NOMO-1 treated with dmso at 0.1 percent for 144 hours (cell line): ENCODE measurements around the gene PSMD5.

Experiments
- DNase-seq: peaks from one replicate; lab custom pipeline; 2025; ENCODE audit not compliant: unreplicated experiment; lab: John Stamatoyannopoulos, UW

PSMD5 gene

GRCh38 chr9:120842685-120843485 lies at the start of gene PSMD5:
Gene PSMD5 (minus strand): TSS chr9:120842922. CDS start chr9:120842909, 13 bp downstream.
- peak; percentile 96 for DNase-seq

DNA sequence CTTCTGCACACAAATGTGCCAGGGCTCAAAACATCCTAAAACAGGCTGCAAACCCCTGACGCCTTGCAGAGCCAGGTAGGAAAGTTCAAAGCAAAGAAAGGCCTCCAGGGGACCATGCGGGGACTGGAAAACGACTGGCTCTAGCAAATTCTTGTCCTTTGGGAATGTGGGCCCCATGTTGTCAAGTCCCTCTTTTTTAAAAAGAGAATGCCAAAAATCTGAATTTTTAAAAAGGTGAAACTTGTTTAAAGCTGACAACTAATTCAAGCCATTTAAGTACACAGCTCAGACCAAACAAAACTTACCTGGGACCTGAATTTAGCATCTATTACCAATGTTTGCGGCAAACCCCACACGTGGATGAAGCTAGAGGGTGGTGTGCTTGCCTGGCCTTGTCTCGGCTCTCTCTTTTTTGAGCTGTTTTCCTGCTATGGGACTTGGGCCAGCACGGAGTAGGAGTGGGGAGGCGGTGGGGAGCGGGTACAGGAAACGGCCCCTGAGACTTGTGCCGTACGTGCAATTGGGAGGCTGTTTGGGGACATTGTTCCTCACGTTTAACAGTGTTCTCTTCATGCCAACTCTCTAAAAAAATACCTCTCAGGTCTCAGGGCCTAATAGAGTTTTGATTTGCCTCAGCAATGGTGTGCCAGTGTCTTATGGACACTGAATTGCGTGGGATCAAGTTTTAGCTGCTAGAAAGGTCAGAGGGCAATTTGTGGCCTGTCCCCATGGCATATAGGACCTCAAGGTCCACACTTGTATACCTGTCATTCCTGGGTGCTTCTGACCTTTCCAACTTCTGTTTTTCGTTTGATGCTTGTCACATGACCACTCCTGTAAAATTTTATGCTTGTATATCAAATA lies 49.4 kb upstream of the PSMD5 start:
- DNase-seq, result no peak

DNA sequence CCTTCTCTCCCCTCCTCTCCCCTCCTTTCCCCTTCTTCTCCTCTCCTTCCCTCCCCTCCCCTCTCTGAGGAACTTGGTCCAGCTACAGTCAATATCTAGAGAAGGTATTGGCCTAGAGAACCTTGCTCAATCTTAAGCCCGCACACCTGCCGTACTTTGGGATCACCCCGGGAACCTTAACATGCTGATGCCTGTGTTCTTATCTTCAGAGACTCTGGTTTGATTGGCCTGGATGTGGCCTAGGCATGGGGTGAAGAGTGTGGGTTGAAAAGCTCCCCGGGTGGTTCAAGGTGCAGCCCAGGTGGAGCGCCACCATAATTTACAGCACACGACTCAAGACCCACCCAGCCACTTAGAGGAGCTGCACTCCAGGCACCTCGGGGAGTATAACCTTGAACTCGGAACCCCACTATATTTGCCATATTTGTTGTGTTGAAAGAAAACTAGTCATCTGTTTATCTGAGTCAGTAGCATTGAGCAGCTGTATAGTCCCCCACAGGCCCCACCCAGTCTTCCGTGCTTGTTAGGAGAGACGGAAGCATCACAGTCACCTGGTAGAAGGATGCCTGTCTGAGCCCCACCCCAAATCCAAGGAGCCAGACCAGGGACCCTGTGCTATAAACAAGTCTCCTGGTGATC lies 48.6 kb upstream of the PSMD5 start:
- no peak for DNase-seq

DNA sequence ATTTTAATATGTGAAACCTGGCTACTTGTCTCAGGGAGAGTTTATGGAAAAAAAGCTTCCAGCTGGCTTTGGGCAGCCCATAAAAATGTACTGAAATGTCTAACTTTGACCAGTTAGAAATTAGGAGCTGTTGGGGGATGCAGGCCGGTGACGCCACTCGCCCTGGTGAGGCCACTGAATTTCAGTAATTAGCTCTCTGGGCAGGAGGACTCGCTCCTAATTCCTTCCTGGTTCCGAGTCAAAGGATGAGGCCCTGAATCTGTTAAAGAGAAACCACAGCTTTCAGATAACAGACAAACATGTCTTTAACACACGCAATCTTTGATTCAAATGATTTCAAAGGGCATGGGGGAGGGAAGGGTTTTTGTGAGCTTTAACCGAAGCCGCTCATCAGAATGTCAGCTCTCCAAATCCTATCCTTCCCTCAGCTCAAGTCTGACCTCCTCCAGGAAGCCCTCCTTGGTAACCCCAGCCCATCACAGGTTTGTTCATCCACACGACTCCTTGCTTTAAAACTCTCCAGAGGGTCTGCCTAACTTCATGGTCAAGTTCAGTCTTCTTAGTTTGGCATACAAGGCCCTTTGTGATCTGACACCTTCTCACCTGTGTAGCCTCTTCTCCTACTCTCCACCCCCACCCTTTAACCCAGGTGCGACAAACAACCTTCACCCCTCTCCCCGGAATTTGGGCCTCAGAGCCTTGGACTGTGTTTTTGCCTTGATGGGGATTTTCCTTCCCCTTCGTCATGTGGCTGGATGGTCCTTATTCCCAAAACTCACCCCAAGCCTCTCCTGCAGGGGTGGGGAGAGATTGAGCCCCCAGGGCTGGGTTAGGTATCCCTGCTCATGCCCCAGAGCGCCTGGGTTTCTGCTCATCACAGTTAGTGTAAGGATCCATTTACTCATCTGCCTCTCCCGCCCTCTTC lies 47.9 kb upstream of the PSMD5 start:
- DNase-seq, result peak; percentile 29

GRCh38 chr9:120889606-120890271 lies 47.0 kb upstream of the PSMD5 start:
- DNase-seq, result no peak

DNA sequence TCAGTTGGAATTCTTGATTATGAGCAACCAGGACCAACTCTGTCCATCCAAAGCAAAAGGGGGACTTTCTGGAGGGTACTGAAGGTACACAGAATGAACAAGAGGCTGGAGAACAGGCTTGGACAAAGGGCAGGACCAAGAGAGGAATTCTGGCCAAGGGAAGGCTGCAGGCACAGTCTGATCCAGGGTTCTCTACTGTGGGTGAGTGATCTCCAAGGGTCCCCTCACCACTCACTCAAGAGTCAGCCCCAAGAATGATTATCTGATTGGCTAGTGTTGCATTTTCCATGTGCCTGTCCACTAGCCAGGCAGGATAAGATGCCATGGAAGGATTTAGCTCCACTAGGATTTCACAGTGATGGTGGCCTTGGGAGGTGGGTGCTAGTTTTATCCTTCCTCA lies 45.9 kb upstream of the PSMD5 start:
- no peak for DNase-seq

DNA sequence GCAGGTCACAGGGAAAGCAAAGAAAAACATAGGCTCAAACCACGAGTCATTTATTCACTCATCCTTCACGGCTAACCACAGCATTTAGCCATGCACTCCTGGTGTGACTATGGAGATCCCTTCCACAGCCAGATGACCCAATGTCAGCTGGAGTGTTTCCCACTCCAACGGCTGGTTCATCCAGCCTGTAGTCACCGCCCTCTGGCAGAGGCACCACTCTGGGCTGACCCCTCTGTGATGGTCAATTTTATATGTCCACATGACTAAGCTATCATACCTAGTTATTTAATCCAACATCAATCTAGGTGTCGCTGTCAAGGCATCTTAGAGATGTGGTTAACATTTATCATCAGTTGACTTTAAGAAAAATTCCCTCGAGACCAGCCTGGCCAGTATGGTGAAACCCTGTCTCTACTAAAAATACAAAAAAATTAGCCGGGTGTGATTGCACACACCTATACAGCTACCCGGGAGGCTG lies 43.8 kb upstream of the PSMD5 start:
- DNase-seq, result no peak

DNA sequence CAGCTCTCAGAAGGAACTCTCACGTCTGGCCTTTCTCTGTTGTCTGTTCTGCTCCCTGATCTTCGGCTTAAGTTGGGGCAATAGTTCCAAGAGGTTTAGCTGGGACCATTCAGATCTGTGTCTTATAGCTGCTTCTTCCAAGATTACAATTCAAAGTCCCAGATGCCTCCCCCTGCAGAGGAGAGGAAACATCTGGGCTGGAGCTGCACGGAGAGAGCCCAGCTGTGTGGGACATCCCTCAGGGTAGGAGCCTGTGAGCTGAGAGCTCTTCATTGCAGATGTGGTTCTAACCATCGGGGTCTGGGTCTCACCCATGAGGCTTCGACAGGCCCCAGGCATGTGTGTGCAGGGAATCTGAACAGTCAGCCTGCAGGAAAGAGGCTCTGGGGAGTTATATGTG lies 43.2 kb upstream of the PSMD5 start:
- no peak for DNase-seq

GRCh38 chr9:120885457-120885856 lies 42.7 kb upstream of the PSMD5 start:
- DNase-seq, result no peak

DNA sequence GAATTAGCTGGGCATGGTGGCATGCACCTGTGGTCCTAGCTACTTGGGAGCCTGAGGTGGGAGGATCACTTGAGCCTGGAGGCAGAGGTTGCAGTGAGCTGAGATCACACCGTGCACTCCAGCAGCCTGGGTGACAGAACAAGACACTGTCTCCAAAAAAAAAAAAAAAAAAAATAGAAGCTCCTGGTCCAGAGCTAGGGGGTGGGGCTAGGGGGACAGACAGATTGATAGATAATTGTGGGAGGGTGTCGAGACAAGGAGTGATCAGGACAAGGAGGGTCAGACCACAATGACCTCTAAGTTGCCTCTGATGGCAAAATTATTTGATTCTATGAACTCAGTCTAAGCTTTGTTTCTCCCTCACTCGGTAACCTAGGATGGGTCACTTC lies 40.9 kb upstream of the PSMD5 start:
- DNase-seq, result no peak

GRCh38 chr9:120882935-120883607 lies 40.3 kb upstream of the PSMD5 start:
- DNase-seq, result no peak

DNA sequence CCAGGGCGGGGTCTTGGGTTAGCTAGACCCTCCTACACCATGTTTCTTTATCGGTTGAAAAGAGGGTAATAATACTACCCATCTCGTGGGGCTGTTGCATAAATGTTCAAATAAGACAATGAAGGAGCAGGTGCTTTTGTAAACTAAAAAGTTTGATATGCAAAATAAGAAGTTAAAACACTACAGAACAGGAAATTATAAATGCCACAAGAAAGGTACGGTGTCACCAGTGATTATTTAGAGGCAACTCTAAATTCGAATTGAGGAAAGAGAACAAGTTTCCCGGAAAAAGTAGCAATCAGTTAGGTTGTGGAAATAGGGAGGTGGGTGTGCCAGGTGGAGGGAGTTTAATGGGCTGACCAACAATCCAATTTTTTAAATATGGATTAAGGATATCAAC lies 36.7 kb upstream of the PSMD5 start:
- no peak for DNase-seq

- DNase-seq, result no peak
Measured at GRCh38 chr9:120878188-120879130, 35.7 kb upstream of the PSMD5 start.

DNA sequence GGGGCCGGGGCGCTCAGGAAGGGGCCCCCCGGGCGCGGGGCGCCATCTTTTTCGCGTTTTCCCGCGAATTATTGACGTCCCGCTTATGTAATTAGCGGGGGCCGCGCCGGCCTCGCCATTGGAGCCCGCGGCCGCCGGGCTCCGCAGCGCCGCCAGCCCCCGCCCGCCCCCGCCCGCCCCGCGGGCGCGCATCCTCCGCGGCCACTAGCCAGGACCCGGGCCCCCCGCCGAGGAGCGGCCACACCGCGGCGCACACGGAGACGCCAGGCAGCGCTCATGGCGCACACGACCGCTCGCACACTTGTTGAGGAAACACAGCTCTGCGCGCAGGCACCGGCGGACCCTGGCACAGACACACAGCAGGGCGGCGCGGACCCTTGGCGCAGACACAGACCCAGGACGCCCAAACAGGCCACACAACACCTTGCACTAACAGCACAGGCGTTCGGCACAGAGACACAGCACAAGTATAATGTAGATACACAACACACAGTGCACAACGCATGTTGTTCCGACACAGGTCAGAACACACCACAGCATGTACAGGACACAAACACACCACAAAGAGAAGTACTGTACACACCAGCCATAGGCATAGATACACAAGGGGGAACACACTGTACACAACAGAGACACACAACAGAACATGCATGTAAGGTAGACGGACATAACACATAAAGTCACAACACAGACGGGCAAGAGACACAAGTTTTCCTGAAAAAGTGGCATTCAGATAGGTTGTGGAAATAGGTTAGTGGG lies 34.7 kb upstream of the PSMD5 start:
- DNase-seq, result peak; percentile 71

DNA sequence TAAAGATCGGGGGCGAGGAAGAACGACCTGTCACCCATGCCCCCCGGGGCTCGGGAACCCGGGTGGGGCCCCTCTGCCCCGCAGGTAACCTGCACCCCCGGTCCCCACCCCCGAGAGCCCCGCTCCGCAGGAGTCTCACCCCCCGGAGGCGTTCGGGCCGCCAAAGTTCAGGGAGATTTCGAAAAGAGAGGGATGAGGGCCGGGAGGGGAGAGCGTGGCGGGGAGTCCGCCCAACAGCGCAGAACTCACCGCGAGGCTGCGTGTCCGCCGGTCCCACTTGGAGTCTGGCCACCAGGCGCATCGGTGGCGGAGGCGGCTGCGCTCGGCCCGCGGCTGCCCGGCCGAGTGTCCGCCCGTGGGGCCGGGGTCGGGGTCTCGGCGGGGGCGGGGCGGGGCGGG lies 34.1 kb upstream of the PSMD5 start, which contains the start of gene PHF19:
TSS of gene PHF19 (minus strand) at position 347 of the 399 bp plus-strand sequence. CDS start 2,447 bp downstream, outside the sequence.
- DNase-seq, result peak; percentile 46

DNA sequence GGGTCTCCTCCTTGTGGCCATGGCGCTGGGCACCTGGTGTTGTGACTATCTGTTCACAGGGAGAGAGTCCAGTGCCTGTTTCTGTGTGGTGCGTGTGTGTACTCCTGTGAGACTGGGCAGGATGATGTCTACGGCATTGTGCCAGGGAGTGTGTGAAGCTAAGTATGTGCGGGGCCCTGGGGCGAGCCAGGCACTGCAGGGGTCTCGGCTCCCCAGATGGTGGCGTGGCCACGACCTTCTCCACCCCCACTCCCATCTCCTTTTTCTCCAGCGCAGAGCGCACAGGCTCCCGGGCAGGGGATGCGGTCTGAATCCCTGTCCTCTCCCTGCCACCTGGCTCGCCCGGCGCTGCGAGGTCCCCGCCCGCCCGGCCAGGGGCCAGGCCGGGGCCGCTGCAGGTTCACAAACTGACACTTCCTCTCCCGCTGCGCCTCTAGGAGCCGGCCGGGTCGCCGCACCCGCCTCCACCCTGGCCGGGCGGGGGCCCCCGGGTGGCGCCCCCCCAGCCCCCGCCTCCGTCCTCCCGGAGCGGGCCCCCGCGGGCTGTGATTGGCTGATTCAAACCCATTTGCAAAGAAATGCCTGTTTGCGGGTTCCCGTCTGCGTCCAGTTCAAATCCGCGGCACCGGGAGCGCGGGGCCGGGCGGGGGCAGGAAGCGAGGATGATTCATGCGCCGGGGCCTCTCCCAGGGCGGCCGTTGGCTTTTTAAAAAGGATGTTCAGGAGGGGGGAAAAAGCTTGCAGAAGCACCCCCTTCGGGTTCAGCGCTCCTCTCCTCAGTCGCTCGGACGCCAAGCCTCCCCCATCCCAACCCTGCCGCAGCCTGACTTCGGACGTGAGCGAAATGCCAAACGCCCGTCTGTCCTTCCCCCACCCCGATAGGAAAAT lies 33.5 kb upstream of the PSMD5 start:
- peak; percentile 97 for DNase-seq

DNA sequence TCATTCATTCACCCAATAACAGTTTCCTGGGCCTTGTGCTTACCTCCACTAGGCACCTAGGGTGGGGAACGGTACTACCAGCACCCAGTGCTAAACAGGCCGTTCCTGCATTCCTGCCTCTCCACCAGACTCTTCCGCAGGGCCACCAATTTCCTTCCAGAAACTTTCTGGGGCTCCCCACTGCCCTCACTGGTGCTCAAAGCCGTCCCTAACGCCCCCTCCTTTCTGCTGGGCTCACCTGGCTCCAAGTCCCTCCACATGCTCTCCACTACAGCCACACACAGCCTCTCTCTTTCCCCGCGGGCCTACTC lies 32.9 kb upstream of the PSMD5 start:
- no peak for DNase-seq
